Activated CD4-positive, CD25-positive, alpha-beta regulatory T cell treated with anti-CD3 and anti-CD28 coated beads, Interleukin-2, amount 50 U/mL, for 16 hours (primary cell): ENCODE measurements around the gene ENOX1.

Experiments
- DNase-seq: peaks from one replicate; pipeline ENCODE4 v3.0.0-alpha.2; 2020; ENCODE audit warnings: low read depth, low spot score

ENOX1 gene

DNA sequence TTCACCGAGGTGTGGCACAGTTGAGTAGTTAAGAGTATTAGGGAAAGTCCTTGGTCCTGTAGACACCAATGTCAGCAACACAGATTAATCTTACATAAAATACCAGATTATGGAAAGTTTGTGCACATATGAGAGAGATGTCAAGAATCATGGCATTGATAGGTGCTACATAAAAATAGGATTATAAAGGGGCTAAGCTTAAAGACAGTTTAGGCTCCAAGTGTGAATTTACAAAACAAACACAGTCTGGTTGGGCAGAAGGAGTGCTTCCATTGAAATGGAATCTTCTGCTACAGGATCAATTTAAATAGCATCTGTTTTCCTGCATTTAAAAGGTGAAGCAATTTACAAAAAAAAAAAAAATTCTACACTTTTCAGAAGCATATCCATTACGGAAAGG is 470.5 kb downstream of the ENOX1 start:
- no peak for DNase-seq

DNA sequence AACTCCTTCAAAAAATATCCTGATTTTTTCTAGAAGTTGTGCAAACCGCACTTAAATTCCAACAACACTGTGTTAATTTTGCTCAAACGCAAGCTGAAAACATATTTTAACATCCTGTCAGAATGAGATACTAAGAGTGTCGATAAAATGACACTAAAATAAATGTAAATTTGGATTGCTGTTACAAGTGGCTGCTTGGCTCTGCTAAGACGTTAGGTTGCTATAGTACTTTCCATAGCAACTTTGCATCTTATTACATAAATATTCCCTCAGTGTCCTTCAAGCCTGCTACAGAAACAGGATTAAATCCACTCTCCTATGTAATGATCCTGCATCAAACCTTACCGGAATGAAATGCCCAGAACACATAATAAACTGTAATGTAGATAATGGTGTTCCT is 471.2 kb downstream of the ENOX1 start:
- no peak for DNase-seq

DNA sequence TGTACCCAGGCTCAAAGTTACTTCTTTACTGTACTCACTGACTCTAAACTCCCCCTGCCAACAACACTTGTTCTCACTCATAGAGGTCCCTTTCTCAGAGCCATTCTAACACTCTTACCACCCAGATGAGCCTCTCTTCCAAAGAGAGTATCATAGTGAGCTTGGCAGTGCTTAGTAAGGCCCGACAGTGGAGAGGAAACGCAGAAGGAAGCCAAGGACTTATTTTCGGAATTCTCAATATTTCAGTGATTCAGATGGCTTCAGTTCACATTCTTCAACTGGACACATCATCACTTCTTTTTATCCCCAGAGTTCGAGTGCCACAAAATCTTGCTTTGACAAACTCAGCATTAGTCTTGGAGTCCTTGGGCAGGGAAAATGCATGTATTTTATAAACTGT is 477.5 kb downstream of the ENOX1 start:
- no peak for DNase-seq

DNA sequence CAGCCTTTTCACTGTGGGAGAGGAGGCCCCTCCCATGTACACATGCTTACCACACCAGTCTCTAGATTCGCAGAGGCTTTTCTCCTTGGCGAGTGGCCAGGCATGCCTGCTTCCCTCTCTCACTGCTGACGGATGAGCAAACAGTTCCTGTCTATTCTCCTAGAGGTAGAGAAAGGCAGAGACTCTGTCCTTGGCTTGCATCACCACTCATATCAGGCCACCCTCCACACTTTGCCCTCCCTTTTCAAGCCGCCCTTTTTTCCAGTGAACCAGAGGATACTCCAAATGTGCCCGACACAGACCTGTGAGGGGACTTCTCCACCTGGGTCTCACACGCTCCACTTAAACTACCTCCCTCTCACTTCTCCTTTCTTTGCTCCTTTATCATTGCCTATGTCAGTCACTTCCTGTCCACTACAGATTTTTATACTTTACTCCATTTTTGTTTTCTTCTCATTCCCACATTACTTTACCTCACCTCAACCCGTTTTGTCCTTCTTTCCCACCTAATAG is 478.8 kb downstream of the ENOX1 start:
- no peak for DNase-seq

DNA sequence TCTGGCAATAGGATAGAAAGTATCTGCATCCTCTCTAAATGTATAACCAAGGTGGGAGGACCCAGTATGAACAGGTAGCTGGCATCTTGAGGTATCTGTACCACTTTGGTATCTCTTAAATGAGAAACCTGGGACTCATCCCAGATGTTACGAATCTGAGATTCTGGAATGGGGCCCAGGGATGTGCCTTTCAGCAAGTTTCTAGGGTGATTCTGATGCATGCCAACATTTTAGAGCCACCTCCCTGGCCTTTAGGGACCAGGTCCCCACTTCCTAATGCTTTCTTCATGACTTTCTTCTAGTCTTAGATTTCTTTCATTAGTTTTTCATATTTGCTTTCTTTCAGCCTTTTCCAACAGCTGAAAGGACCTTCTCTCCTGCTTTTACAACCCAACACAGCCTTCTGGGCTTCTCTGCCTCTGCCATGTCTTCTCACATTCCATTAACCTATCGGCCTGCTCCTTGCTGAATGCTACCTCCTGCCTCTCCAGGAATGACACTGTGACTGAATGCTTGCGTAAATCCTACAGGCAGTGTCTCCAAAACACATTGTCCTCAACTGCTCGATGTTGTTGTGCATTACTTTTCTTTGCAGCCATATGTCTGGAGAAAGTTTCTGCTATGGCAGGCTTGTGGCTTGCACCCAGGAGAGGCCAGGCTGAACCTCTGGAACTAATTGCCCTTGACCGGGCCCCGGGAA is 479.4 kb downstream of the ENOX1 start:
- DNase-seq: no peak

DNA sequence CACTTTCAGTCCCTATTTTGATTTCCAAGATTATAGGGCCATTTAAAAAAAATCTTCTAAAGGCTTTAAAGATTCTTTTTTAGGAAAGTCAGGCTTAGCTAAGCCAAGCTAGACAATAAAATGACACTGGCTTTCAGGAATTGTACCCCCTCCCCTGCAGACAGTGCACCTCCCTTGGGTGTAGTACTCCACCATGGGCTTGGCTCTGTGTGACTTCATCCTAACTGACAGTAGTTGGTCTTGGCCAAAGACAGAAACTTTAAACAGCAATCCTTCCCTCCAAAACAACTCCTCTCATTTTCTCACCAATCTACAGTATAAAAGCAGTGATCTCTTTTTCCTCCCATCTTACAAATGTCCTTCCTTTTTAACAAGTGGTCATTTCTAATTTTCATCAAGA is 480.4 kb downstream of the ENOX1 start:
- DNase-seq: no peak

DNA sequence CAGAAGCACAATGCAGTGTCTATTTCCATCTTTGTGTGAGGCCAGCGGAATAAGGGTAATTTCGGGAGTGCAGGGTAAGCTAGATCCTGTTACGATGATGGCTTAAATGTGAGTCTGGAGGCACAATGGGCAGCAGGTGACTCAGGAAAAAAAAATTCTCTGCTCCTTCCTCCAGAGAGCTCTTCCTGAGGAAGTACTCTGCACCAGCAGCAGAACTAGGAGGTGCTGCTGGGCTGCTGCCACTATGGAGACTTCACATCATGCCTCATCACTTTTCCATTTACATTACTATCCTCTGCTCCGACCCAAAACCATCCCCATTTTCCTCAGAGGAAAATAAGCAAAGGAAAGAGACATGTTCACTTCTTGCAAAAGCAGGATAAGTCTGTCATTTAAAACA is 481.4 kb downstream of the ENOX1 start:
- no peak for DNase-seq

DNA sequence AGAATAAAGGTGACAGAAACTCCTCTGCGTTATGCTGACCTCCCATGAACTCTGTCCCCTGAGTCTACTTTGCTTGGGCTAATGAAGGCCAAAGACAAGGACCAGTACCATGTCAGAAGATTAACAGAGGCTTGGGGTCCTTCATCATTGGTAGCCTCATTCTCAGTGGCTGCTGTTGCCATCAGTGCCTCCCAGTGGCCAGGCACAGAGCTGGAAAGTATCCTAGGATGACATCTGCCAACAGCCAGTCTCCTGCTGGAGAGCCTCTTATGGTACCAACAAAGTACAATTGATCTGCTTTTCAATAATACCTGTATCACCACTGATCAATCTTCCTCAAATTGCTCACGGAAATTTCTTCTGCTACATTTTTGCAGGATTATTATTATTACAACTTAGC is 481.8 kb downstream of the ENOX1 start:
- DNase-seq: no peak

DNA sequence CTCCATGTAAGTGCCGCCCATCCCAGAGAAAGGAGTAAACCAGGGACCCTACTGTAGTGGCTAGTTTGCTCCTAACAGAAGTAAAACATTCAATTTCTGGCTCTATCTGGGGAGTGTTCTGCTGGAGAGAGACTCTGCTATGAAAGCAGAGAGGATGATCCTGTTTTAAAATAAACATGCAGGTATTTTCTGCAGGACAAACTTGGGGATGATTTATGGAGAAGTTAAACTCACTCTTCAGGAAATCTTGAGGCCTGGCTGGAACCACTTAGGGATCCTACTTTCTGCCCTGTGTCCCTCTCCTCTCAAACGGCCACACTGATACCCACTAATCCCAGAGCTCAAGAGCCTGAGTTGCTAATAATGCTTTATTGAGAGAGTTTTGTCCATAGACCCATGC is 482.3 kb downstream of the ENOX1 start:
- no peak for DNase-seq

DNA sequence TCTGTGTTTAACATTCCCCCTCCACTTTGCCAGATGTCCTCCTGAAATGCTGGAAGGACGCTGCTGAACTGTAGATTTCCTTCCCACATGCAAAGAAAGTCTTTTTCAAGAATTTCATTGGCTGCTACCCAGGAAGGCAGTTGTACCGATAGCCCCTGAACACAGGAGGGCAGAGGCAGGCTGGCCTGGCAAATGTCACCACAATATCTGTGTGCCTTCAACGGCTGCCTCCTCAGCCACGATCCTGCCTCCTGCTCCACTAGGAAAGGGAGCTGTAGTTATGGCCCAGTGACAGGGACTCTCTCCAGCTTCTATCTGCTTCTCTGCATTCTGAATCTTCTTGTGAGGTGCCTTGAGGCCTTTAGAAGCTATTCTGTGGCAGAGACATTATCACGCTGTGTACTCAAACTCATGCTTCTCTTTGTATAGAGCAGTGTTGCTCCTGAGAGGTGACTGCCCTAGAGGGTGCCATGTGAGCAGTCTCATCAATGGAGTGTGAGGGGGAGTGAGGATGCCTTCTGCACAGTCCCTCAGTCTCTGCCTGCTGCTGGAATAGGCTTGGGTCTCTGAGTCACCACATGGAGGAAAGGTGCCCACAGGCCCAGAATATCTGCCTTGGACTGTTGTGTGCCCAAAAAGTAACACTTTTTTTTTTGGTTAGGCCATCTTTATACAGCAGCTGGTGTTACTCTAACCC is 483.6 kb downstream of the ENOX1 start:
- no peak for DNase-seq

DNA sequence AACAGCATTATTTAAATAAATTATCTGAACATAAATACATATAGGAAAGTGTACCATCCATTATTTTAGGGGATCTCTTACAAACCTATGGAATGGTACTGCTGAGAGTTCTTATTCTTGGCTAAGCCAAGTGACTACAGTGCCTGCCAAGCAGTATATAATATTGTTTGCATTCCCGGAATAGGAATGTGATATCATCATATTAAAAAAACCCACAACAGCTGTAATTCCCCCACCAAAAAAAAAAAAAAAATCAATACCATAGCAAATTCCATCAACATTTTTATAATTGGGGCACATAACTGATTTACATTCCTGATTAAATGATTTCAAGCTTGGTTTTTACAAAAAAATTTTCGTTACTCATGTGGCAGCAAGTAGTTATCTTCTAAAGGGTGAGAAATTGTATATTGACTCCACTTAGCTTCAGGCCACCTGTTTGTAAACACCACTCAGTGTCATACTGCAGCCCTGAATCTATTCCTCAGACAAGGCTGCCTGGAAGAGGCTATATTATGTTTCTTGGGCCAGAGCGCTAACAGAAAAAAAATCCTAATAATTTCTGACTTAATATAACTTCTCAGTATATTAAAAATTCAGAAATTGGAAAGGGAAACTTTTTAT is 485.3 kb downstream of the ENOX1 start:
- DNase-seq: no peak

DNA sequence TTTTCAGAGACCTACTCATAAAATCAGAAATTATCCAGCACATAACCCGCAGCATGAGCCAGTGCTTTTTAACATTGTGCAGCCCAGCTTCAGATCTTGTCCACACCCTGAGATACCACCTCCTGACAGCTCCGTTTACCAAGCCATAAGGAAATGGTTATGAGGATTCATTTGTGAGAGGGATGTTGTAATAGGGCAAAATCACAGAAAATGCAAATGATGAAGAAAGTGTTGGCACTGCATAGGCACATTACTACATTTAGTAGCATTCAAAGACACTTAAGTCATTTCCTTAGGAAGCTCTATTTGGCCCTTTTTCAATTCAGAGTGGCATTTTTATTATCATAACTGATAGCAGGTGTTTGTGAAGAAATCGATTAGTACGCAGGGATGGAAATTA is 485.9 kb downstream of the ENOX1 start:
- DNase-seq: no peak

DNA sequence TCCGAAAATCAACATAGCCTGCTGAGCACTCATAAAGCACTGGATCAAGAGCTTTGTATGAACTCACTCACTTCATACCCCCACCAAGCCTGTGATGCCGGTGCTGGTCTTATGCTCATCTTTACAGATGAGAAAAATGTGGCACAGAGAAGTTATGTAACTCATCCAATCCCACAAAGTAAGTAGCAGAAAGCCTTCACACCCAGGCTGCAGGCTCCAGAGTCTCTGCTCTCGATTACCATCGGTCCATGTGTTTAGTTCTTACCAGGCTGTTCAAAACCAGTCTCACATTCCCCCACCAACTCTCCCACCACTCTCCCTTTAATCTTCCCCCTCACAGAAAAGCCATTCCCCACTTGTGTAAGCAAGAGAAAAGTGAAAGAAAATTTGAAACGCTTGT is 487.4 kb downstream of the ENOX1 start:
- DNase-seq: no peak

DNA sequence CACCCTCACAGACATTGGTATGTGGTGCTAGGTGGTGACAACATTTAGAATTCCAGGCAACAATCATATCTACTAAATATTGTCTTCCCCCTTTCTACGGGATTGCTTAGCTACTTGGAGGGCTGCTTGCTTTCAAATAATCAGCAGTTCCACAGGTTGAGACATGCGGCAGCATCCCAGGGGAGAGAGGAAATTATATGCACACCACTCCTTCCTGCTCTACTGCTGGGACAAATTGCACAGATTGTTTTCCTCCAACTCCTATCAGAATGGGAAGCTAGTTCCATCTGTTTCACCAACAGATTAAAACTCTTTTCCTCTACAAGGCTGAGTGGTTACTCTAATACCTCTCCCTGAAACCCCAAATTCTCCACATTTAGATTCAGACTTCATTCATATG is 488.0 kb downstream of the ENOX1 start:
- DNase-seq: no peak

DNA sequence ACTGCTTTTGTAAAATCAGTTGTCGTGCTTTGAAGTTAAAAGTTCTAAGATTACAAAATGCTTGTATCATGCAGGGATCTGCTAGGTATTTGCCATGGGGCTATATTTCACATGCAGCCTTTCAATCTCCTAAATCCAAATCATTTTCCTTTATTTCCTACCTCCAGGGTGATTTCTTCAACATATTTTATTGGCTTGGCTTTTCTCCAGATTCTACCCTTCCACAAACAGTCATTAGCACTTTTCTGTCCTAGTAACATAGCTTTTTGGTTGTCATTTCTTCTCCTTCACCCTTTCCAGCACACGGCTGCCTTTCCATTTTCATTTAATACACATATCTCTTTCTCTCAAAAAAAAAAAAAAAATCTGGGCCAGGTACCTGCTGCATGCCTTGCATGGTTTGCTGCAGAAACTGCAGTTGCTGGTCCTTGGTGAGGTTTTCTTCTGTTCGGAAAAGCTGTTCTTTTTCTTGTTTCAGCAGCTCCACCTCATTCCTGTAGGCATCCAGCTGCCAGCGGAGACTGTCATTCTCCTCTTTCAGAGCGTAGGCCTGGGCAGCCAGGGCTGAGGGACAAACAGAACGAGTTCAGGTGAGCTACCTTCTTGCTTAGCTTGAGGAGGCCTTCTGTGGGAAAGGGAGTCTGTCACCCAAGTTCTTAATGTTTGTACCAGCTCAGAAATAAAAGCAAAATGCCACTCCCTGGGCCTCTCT is 488.6 kb downstream of the ENOX1 start:
- DNase-seq: no peak

DNA sequence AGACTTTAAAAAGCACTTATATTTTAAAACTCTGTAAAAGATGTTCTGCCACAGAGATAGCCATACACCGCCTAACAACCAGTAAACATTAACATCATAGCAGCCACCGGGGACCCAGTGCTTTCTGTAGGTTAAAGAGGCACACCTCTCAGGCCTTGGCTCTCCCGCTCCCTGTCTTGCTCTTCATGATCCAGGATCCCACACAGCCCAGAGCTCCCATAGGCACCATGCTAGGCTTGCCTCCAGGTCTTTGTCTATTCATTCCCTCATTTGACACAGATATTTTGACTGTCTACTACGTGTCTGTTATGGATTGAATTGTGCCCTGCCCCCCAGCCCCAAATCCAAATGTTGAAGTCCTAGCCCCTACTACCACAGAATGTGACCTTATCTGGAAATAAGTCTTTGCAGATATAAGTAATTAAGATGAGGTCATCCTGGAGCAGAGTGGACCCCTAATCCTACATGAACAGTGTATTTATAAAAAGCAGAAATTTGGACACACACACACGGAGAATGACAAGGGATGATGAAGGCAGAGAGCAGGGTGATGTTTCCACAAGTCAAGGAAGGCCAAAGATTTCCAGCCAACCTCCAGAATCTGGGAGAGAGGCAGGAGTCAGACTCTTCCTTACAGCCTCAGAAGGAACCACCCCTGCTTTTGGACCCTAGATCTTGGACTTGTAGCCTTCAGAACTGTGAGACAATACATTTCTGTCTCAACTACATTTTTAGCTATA is 490.8 kb downstream of the ENOX1 start:
- no peak for DNase-seq

DNA sequence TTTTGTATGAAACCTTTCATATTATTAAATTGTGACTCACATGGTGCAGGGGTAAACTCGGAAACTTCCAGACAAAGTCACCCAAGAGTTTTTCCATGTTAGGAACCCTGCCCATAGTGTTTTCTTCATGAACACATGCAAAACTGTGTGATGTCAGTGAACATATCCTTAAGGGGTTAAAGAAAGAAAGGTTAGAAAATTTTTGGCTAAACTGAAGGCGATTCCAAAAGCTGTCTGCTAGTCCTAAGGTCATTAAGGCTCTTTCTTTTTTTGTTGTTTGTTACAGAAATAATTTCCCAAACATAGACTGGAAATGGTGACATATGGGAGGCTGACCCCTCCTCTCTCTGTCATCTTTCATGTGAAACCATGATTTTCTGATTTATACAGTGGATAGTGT is 491.5 kb downstream of the ENOX1 start:
- no peak for DNase-seq

DNA sequence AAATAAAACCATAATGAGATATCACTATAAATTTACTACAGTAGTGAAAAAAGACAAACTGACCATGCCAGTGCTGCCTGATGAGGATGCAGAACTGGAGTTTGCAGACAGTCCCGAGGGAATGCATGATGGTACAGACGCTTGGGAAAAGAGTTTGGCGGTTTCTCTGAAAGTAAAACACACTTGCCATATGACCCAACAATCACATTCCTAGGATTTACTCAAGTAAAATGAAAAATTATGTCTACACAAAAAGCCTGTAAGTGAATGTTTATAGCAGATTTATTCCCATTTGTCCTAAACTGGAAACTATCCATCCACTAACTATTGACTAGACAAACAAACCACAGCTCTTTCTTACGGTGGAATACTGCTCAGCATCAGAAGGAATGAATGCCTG is 492.4 kb downstream of the ENOX1 start:
- no peak for DNase-seq

DNA sequence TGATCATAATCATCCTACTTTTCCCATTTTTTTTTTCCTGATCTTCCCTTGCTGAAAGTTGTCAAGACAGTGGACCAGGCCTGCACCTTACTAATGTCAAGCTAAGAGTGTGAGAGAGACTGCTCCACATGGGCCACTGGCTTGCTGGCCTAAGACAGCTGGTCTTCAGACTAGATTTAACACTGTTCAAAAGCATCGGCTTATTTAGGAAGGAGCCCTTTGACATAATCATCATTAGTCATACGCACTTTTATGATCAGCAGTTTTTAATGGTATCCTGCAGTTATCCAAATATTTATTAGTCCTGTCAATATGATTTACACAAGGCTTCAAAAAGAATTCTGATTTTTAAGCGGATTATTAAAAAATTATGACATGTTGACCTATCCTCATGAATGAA is 492.8 kb downstream of the ENOX1 start:
- DNase-seq: no peak

DNA sequence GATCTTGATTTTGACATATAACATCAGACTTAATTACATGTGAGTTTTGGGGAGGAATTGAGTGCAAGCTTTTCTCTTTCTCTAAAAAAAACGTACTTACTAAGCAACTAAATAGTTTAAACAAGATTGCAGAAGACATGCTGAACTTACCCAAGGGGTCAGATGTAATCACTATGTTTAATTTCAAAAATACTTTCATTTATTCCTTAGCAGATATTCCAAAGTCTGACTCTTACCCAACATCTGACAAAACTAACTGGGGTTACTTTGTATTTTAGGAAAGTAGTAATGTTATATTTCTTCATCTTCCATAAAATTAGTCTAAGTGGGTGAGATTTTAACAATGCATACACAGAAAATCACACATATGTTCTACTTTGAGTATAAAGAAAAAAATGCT is 493.2 kb downstream of the ENOX1 start:
- no peak for DNase-seq

DNA sequence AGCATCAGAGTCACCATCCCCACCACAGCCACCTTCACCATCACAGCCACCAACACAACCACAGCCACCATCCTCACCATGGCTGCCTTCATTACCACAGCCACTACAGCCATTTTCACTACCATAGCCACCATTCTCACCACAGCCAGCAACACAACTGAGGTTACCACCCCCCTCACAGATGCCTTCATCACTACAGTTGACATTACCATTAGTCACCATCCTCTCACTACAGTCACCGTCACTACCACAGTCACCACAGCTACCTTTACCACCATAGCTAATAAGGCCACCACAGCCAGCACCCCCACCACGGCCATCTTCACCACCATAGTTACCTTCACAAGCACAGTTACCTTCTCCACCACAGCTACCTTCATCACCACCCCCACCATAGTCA is 493.8 kb downstream of the ENOX1 start:
- no peak for DNase-seq
